GM12864 (cell line): ENCODE results near the gene KLF15.

Experiments
- DNase-seq: peaks from one replicate; pipeline ENCODE4 v3.0.0-alpha.2; 2011; ENCODE audit warnings: low read depth
- H3K4me3 ChIP-seq: 2 replicates; pipeline ENCODE4 v1.5.1; 2011; ENCODE audit warnings: mild to moderate bottlenecking, low read depth, low read length, control low read depth
- TF ChIP-seq, protein P1 (sequence below): IDR thresholded peaks from 2 replicates; pipeline ENCODE4 v1.5.1; 2011; ENCODE audit warnings: low read depth, mild to moderate bottlenecking, moderate library complexity, low read length, control low read depth, inconsistent platforms; ENCODE audit errors: missing control alignments

Gene KLF15

DNA sequence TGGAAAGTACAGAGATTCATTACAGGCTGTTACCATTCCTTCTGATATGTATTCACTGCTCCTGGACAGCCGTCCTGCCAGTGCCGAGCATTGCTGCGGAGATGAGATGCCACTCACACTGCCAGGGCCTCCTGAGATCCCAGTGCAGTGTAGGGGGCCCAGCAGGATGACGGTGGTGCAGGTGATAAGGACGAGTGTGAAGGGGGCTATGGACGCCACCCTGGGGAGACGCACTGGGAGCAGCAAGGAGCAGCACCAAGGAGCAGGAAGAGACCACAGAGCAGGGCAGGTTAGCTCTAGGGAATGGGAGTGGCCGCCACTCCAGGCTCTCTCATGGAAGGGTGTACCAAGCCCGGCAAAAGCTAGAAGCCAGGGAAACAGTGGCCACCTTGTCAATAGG is 4.0 kb upstream of the KLF15 start:
- TF ChIP-seq, protein P1, sequence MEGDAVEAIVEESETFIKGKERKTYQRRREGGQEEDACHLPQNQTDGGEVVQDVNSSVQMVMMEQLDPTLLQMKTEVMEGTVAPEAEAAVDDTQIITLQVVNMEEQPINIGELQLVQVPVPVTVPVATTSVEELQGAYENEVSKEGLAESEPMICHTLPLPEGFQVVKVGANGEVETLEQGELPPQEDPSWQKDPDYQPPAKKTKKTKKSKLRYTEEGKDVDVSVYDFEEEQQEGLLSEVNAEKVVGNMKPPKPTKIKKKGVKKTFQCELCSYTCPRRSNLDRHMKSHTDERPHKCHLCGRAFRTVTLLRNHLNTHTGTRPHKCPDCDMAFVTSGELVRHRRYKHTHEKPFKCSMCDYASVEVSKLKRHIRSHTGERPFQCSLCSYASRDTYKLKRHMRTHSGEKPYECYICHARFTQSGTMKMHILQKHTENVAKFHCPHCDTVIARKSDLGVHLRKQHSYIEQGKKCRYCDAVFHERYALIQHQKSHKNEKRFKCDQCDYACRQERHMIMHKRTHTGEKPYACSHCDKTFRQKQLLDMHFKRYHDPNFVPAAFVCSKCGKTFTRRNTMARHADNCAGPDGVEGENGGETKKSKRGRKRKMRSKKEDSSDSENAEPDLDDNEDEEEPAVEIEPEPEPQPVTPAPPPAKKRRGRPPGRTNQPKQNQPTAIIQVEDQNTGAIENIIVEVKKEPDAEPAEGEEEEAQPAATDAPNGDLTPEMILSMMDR: no peak
- DNase-seq: no peak
- no peak overlapping the region for H3K4me3 ChIP-seq

DNA sequence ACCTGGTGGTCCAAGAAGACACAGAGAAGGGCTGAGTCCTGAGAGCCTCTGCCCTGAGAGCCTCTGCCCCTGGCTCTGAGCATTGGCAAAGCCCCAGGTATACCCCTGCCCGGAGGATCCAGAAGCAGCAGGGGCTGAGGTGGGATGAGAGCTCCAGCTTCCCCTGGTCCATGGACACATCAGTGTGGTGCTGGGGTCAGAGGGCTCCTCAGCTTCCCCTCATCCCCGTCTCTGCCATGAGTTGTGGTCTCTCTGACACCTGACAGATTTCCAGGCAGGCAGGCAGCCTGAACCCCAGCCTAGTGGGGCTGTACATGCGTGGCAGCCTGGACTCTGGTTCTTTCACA is 3.5 kb upstream of the KLF15 start:
- H3K4me3 ChIP-seq: no peak overlapping the region
- TF ChIP-seq, protein P1: no peak
- DNase-seq: no peak

DNA sequence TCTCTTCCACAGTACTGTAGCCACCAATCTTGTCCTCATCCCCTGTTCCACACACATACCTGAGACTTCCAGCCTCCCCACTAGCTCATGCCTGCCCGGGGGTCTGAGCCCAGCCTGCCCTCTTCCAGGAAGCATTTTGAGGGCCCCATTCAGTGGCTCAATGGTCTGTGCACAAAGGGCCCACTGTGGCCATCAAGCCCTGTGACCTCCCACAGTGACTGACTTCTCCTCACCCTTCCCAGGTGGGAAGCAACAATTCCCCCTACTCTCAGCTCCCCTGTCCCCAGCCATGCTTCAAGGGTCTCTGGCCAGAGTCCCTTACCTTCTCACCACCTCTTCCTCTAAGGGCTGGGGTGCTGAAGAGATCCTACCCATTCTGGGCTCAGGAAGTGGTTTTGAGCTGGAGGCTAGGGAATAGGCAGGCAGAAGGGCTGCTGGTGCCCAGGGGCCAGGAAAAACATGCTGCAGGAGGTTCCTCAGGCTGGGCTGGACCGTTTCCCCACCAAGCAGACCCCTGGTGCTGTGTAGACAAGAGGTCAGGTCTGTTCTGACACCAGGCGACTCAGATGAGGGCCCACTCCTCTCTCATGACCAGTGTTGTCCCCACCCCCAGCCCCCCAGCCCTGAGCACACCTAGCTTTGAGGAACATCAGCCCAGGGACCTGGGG is 3.0 kb upstream of the KLF15 start:
- no peak overlapping the region for H3K4me3 ChIP-seq
- DNase-seq: no peak
- TF ChIP-seq, protein P1: no peak

DNA sequence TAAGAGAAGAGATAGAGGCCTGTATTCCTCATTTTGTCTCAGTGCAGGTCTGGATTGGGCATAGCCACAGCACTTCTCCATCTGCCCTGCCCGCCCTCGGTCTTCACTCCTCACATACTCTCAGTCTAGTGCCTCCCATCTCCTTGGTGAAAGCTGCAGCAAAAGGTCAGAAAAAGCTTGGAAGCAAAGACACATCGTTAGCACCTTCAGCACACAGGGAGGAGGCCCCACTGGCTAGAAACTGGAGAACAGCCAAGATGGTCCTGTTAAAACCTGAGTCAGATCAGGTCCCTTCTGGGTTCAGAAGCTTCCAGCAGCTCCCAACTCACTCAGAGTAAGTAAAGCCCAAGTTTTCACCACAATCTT is 1.6 kb upstream of the KLF15 start:
- TF ChIP-seq, protein P1: no peak
- H3K4me3 ChIP-seq: no peak overlapping the region
- no peak for DNase-seq

DNA sequence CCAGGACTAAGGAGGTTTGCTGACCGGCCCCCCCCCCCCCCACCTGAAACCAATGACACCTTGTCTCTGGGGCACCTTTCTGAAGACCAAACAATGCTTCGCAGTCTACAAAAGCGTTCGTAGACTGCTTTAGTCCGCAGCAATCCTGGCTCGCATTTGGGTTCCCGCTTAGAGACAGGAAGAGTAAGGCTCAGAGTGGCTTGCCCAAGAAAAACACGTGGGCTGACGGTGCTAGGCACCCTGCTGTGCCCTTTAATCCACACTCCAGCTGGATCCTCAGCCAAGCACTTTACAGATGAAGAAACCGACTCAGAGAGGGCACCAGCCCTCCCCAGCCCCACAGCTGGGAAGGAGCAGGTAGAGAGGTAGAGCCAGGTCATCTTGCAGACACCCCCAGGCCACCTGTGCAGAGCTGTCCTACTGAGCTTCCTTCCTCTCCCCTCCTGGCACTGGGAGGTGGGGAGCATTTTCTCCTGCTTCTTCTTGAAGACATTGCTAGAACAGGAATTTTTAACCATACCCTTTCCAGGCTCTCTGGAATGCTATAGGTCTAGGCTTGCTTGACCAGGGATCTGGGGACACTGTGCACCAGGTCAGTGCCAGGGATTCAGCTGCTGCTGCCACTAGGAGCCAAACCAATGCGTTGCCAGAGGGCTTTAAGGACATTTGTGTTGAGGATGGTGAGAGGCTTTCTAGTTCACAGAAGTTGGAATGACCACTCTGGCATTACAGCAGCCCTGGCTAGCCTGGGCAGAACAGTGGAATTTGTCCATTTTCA is 1.0 kb upstream of the KLF15 start:
- TF ChIP-seq, protein P1: no peak
- no peak overlapping the region for H3K4me3 ChIP-seq
- DNase-seq: no peak

DNA sequence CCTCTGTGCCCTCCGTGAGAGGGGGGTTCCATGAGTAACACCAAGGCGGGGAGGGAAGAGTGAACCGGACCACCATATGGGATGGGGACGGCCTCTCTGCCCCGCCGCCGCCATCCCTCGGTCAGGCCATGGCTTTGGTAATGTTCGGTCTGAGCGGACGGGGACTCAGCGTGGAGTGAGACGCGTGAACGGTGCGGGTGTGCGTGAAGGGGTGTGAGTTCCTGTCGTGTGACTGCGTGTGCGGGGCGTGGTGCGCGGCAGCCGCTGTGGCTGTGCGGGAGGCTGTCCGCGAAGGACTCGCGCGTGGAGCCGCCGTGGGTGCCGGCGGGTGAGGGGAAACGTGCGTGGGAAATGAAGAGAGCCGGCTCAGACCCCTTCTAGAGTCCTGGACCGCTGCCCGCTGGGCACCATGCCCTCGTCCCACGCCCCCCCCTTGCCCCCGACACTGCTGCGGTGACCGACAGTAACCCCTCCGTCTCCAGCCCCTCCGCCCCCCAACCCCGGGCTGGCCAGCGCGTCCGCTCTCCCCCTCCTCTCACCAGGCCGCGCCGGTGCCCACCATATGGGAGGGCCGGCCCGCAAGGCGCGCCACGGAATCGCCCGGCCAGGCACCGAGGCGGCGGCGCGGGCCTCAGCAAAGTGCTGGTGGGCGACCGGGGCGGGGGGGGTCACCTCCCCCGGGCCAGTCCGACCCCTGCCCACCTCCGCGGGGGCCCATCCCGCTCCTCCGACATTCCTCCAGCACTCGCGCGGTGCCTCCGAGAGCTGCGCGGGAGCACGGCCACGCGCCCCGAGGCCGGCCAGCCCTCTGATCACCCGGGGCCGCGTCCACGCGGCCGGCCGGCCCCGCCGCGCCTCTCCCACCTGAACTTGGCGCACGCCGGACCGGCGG is 589 bp downstream of the KLF15 start:
- H3K4me3 ChIP-seq: peak overlapping the region; percentile 33
- TF ChIP-seq, protein P1: no peak
- DNase-seq: no peak
